Fibroblast of skin of left biceps (primary cell): ENCODE data around the gene BATF3.
A peak's percentile ranks its signal among the peaks of the same experiment; 100 is the strongest.
"Not testable (repeated sequence)": the region's sequence is repeated elsewhere in the genome, so short reads cannot be mapped to it uniquely, and the experiment has no call there.

Experiments used
- DNase-seq, 2 experiments: peaks; one replicate each; pipeline ENCODE4 v3.0.0-alpha.2; 2013; ENCODE audit warnings: low read depth in 2 of 2

The BATF3 gene

DNA sequence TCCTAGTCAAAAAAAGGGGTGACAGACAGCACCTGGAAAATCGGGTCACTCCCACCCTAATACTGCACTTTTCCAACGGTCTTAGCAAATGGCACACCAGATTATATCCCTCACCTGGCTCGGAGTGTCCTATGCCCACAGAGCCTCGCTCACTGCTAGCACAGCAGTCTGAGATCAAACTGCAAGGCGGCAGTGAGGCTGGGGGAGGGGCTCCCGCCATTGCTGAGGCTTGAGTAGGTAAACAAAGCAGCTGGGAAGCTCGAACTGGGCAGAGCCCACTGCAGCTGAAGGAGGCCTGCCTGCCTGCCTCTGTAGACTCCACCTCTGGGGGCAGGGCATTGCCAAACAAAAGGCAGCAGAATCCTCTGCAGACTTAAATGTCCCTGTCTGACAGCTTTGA lies 41.4 kb downstream of the BATF3 start:
- not testable (repeated sequence) for DNase-seq

GRCh38 chr1:212656730-212657129 lies 42.9 kb downstream of the BATF3 start:
- no peak for DNase-seq

- DNase-seq, result no peak
Observed at GRCh38 chr1:212655668-212656440, 43.8 kb downstream of the BATF3 start.

- DNase-seq, result no peak
Observed at GRCh38 chr1:212652609-212653008, 47.0 kb downstream of the BATF3 start.

GRCh38 chr1:212651977-212652376 lies 47.7 kb downstream of the BATF3 start:
- no peak for DNase-seq

- no peak for DNase-seq
Observed at GRCh38 chr1:212651521-212651920, 48.1 kb downstream of the BATF3 start.

DNA sequence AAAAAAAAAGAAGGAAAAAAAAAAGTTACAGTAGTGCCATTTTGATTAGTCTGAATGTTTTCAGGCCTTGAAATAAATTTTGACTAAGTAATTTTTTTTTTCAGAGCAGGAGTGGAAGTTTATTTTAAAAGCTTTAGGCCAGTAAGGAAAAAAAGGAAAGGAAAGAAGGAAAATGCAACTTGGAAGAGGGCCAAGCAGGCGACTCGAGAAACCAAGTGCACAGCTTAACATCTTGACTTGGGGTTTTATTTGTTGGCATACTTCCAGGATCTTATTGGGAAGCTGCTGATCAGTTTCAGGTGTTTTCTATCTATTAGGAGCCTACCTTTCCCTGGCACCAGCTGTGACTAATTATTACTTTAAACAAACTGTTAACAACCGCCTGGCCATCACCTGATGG lies 49.4 kb downstream of the BATF3 start:
- no peak for DNase-seq

DNA sequence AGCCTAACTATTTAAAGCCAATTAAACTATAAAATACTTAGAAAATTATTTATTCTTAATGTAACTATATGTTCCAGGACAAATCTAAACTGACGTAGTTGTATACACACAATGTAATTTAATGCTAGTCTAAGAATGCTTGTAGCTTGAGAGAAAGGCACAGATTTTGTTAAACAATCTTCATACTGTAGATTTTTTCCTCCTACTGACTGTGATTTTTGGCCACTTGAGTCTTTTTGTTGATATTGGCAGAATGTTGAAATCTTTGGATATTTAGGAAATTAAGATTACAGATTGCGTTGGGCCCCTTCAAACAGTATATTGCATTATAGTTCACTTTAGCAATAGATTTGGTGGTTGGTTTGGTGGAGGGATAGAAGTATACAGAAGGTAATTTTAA lies 50.6 kb downstream of the BATF3 start:
- no peak for DNase-seq

DNA sequence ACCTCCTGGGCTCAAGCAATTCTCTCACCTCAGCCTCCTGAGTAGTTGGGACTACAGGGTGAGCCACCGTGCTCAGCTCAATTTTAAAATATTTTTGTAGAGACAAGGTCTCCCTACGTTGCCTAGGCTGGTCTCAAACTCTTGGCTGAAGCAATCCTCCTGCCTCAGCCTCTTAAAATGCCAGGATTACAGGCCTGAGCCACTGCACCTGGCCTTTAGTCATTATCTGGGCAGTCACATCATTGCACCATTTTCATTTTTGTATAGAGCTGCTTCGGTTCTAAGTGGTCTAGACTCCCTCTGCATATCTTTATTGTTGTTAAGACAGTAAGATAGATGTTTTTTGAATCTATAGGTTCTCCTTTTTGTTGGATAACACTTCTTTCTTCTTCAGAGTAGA lies 51.2 kb downstream of the BATF3 start:
- no peak for DNase-seq

DNA sequence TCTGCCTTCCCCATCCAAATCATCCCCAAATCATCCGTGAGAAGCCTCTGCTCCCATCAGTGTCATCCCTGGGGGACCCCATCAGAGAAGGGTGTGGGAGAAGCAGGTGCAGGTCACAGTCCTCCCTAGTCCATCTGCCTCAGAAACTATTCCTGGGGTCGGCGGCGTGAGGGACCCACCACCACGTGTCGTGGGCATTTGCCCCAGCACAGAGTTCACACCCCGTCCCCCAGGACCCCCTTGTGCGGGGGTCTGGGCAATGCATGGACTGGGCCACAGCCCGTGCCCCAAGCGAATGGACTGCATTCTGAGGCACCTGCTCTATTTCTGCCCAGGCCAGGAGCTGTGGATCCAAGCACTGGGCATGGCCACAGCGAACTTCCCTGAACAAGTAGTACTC lies 52.6 kb downstream of the BATF3 start:
- DNase-seq, result no peak

- DNase-seq, result no peak
Observed at GRCh38 chr1:212646588-212646987, 53.1 kb downstream of the BATF3 start.

DNA sequence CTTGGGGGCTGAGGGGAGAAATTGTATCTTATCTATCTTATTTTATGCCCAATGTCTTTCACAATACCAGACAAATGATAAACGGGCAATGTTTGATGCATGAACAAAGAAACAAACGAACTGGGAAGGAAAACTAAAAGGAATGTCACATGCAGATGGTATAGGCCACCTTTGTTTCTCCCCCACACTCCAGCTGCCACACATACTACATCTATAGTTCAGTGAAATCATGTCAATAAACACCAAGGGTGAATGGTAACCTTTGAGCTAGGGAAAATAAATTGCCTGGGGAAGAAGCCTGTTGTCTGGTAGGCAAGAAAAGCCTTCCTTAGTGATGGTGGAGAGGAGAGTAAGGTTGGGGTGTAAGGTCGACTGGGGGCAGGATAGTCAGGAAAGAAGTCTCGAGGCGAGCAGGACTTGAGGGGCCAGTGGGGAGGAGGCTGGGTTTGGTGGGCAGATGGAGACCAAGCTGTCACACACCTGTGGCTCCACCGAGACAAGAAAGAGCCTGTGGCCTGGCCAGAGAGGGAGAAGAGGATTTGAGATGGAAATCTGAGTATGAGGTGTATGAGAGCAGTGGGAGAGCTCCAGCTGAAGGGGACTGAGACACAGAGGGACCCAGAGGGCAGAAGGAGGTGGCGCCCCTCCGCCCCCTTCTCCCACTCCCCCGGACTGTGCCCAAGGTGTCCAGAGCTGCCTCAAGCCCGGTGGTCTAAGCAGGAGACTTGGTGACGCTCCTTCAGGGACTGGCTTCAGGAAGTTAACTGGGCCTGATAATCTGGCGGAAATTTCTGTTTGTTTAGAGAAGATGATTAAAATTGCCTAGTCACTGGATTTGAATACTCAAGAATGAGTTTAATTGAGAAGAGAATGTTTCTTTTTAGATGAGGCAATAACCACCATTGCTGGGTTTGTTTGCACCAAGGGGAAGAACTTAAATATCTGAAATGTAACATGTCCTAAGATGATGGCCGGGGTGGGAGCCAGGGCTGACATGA lies 53.8 kb downstream of the BATF3 start:
- DNase-seq, result no peak

GRCh38 chr1:212644866-212645545 lies 54.6 kb downstream of the BATF3 start:
- no peak for DNase-seq

DNA sequence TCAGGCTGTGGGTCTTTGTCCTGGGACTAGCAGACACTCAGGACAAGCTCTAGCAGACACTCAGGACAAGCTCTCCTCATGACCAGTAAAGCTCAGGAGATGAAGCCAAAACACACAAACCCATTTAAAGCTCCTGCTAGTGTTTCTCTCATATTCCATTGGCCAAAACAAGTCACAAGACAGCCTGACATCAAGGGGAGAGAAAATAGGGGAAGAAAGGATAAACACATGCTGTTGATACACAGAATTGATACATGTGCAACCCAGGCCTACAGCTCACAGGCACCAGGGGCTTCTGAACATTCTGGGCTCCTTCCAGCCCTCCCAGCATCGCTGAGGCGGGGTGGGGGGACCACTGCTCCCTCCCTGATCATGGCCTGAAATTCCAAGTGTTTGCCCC lies 55.8 kb downstream of the BATF3 start:
- no peak for DNase-seq

GRCh38 chr1:212641956-212642355 lies 57.7 kb downstream of the BATF3 start:
- DNase-seq, result no peak

GRCh38 chr1:212640223-212640878 lies 59.3 kb downstream of the BATF3 start:
- no peak for DNase-seq

- not testable (repeated sequence) for DNase-seq
Observed at GRCh38 chr1:212639524-212639923, 60.1 kb downstream of the BATF3 start.

- peak; percentile 83 for DNase-seq
Observed at GRCh38 chr1:212638492-212639151, 61.0 kb downstream of the BATF3 start.

GRCh38 chr1:212637902-212638301 lies 61.7 kb downstream of the BATF3 start:
- DNase-seq, result no peak
